Measurements from ENCODE around the gene CST2. TPM values are rescaled to one million over a fixed set of nuclear protein-coding genes. Genes with fewer than 3 reads are reported as not detected.

The CST2 gene
- total and polyA plus RNA-seq, 2 donors (not counting 1 experiment from before 2014, with no cell fraction given) = not detected

- no peaks in the 10 kb centered on the region for H3K9me3 ChIP-seq (ENCODE audit: control extremely low read depth in 1 of 3, control insufficient read depth in 2 of 3, insufficient read depth in 1 of 3, low read length in 2 of 3)
- H3K4me3 ChIP-seq (ENCODE audit: control extremely low read depth in 1 of 5, extremely low read depth in 1 of 5, insufficient read depth in 1 of 5, low read depth in 2 of 5, low read length in 4 of 5) = no peak overlapping the region
- no peak overlapping the region for H3K27ac Mint-ChIP-seq
- no peak for DNase-seq
- ChIA-PET POLR2A (no interaction called here), CTCF (no interaction called here)
- H3K4me1 ChIP-seq (ENCODE audit: control insufficient read depth in 2 of 2, insufficient read depth in 2 of 2, low read length in 2 of 2) = no peaks in the 10 kb centered on the region
- H3K9me3 Mint-ChIP-seq (ENCODE audit: insufficient read depth) = no peaks in the 10 kb centered on the region
- WGBS (ENCODE audit: insufficient coverage) = 100% methylated on average over 2 of the region's 3 CpGs
- H3K36me3 ChIP-seq (replicated peaks in 1 of 2; ENCODE audit: control extremely low read depth in 1 of 2, control insufficient read depth in 1 of 2, extremely low read depth in 1 of 2, insufficient read depth in 2 of 2, low read length in 1 of 2) = no peaks in the 10 kb centered on the region
- no peak overlapping the region for H3K27ac ChIP-seq (ENCODE audit: low read length in 2 of 2)
- no peak overlapping the region for H3K4me2 ChIP-seq (replicated peaks; ENCODE audit: low read depth, low read length, poor library complexity, severe bottlenecking)
- intact Hi-C loops (cut with micrococcal nuclease) = no loop called here
- H3K4me1 Mint-ChIP-seq = no peaks in the 10 kb centered on the region
- no peaks in the 10 kb centered on the region for H3K27me3 ChIP-seq (replicated peaks in 1 of 4; ENCODE audit: control extremely low read depth in 1 of 4, control insufficient read depth in 3 of 4, insufficient read depth in 4 of 4, low read length in 3 of 4)
- H3K27me3 Mint-ChIP-seq = peaks cover 9% of the 10 kb centered on the region
- H3K79me2 ChIP-seq (ENCODE audit: control insufficient read depth, insufficient read depth, low read length) = no peaks in the 10 kb centered on the region
- H3K4me3 Mint-ChIP-seq = no peak overlapping the region
- ATAC-seq (ENCODE audit: low read depth) = no peak
- TF ChIP-seq EZH2 (IDR thresholded peaks at IDR 0.05; ENCODE audit: borderline replicate concordance, insufficient read depth, low read depth, low read length, poor library complexity, severe bottlenecking) = no peak
- no peak for TF ChIP-seq CTCF (IDR thresholded peaks at IDR 0.05)
- no peak overlapping the region for H2AFZ ChIP-seq (ENCODE audit: insufficient read depth, low read depth, low read length, poor library complexity, severe bottlenecking)
- no peaks in the 10 kb centered on the region for H4K20me1 ChIP-seq (ENCODE audit: control insufficient read depth, insufficient read depth, low read length, poor library complexity, severe bottlenecking)
- no peak overlapping the region for H3K9ac ChIP-seq (ENCODE audit: low read length)
These were observed 31.0 kb downstream of the CST2 start for GRCh38 chr20:23795526-23795925.

DNA sequence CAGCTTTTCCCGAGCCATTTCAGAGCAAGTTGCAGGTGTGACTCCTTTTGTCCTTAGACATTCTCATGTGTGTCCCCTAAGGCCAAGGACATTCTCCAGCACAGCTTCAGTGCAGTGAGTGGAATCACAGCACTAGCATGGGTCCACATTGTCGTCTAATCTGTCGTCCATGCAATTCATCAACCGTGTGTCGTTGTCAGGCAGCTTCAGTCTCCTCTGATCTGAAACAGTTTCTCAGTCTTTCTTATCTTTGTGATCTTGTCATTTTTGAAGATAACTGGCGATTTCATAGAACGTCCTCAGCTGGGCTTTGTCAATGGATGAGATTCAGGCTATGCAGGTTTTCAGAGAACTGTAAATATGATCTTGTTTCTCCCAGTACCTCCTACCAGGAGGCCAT is 31.7 kb downstream of the CST2 start:
- no peaks in the 10 kb centered on the region for H3K4me1 ChIP-seq (ENCODE audit: control insufficient read depth in 2 of 2, insufficient read depth in 2 of 2, low read length in 2 of 2)
- no peaks in the 10 kb centered on the region for H3K27me3 ChIP-seq (replicated peaks in 1 of 4; ENCODE audit: control extremely low read depth in 1 of 4, control insufficient read depth in 3 of 4, insufficient read depth in 4 of 4, low read length in 3 of 4)
- H4K20me1 ChIP-seq (ENCODE audit: control insufficient read depth, insufficient read depth, low read length, poor library complexity, severe bottlenecking) = no peaks in the 10 kb centered on the region
- no peaks in the 10 kb centered on the region for H3K9me3 Mint-ChIP-seq (ENCODE audit: insufficient read depth)
- TF ChIP-seq CTCF (IDR thresholded peaks at IDR 0.05) (no peak), EZH2 (IDR thresholded peaks at IDR 0.05; ENCODE audit: borderline replicate concordance, insufficient read depth, low read depth, low read length, poor library complexity, severe bottlenecking) (no peak)
- no peak overlapping the region for H3K27ac Mint-ChIP-seq
- H3K4me3 ChIP-seq (ENCODE audit: control extremely low read depth in 1 of 5, extremely low read depth in 1 of 5, insufficient read depth in 1 of 5, low read depth in 2 of 5, low read length in 4 of 5) = no peak overlapping the region
- H3K27ac ChIP-seq (ENCODE audit: low read length in 2 of 2) = no peak overlapping the region
- no peaks in the 10 kb centered on the region for H3K36me3 ChIP-seq (replicated peaks in 1 of 2; ENCODE audit: control extremely low read depth in 1 of 2, control insufficient read depth in 1 of 2, extremely low read depth in 1 of 2, insufficient read depth in 2 of 2, low read length in 1 of 2)
- no peak overlapping the region for H3K4me2 ChIP-seq (replicated peaks; ENCODE audit: low read depth, low read length, poor library complexity, severe bottlenecking)
- CTCF ChIA-PET = interaction anchor here (1.0 kb wide), 1 partner anchor 8 kb away, joined by 3 read pairs; no protein-coding TSS in a partner anchor
- H3K4me1 Mint-ChIP-seq = no peaks in the 10 kb centered on the region
- no peak overlapping the region for H3K9ac ChIP-seq (ENCODE audit: low read length)
- intact Hi-C loops (cut with micrococcal nuclease) = no loop called here
- DNase-seq (no peak), ATAC-seq (ENCODE audit: low read depth) (no peak)
- peaks cover 9% of the 10 kb centered on the region for H3K27me3 Mint-ChIP-seq
- no peak overlapping the region for H2AFZ ChIP-seq (ENCODE audit: insufficient read depth, low read depth, low read length, poor library complexity, severe bottlenecking)
- POLR2A ChIA-PET = no interaction called here
- 67% methylated on average over 7 of the region's 7 CpGs for WGBS (ENCODE audit: insufficient coverage)
- H3K9me3 ChIP-seq (ENCODE audit: control extremely low read depth in 1 of 3, control insufficient read depth in 2 of 3, insufficient read depth in 1 of 3, low read length in 2 of 3) = no peaks in the 10 kb centered on the region
- no peaks in the 10 kb centered on the region for H3K79me2 ChIP-seq (ENCODE audit: control insufficient read depth, insufficient read depth, low read length)
- H3K4me3 Mint-ChIP-seq = no peak overlapping the region
